Transverse colon (tissue), 4 donors: Measurements from ENCODE around the gene IFNGR2. TPM values are rescaled to one million over a fixed set of nuclear protein-coding genes. Genes with fewer than 3 reads are reported as not detected.

Experiments used
- DNase-seq: peaks from one replicate; pipeline ENCODE4 v3.0.0-alpha.2; 2019
- H3K27ac ChIP-seq, 4 donors: fragments of 200-600 bp; sonication (generic); 2 replicates each; pipeline ENCODE4 v1.5.1; 2016 to 2018; ENCODE audit warnings: inconsistent platforms in 4 of 4
- H3K27me3 ChIP-seq: fragments of 200-600 bp; sonication (generic); 2 replicates; pipeline ENCODE4 v1.5.1; 2017; ENCODE audit warnings: inconsistent platforms
- H3K36me3 ChIP-seq, 4 donors: fragments of 200-600 bp; sonication (generic); 2 replicates each; pipeline ENCODE4 v1.5.1; 2017 to 2019; ENCODE audit warnings: inconsistent platforms in 4 of 4
- H3K4me1 ChIP-seq, 4 donors: fragments of 200-600 bp; sonication (generic); 2 replicates each; pipeline ENCODE4 v1.5.1; 2017 to 2020; ENCODE audit warnings: inconsistent platforms in 4 of 4
- H3K4me3 ChIP-seq, 4 donors: fragments of 200-600 bp; sonication (generic); 1 replicate in 1 of 4; 2 replicates in 3 of 4; pipeline versions ENCODE4 v1.5.1 to v1.6.1; 2017 to 2019; ENCODE audit warnings: inconsistent platforms in 4 of 4
- H3K9me3 ChIP-seq, 2 donors: fragments of 200-600 bp; sonication (generic); 2 replicates each; pipeline ENCODE4 v1.5.1; 2017 to 2019; ENCODE audit warnings: inconsistent platforms in 2 of 2
- CTCF ChIP-seq, 5 experiments: fragments of 200-600 bp in 3 of 5; fragments of 450-650 bp in 2 of 5; sonication (generic) in 3 of 5; IDR thresholded peaks; 1 replicate in 2 of 5; 2 replicates in 3 of 5; pipeline ENCODE4 v1.5.1; 2016 to 2017; ENCODE audit warnings: antibody characterized with exemption in 5 of 5, inconsistent platforms in 3 of 5, mild to moderate bottlenecking in 2 of 5, moderate library complexity in 1 of 5
- EP300 ChIP-seq: sonication (generic); formaldehyde crosslinking; IDR thresholded peaks from one replicate; pipeline ENCODE4 v1.6.1; 2017; ENCODE audit warnings: antibody characterized with exemption, low read depth
- POLR2A ChIP-seq: fragments of 450-650 bp; IDR thresholded peaks from one replicate; pipeline ENCODE4 v1.6.1; 2016; ENCODE audit warnings: antibody characterized with exemption, mild to moderate bottlenecking, moderate library complexity
- POLR2AphosphoS5 ChIP-seq, 3 donors: sonication (generic); formaldehyde crosslinking; IDR thresholded peaks; one replicate each; pipeline ENCODE4 v1.6.1; 2016; ENCODE audit warnings: antibody characterized with exemption in 3 of 3
- WGBS, 2 donors: methylation state at CpG; one replicate each; pipeline ENCODE4 v1.1.5; 2018; ENCODE audit warnings: low coverage in 1 of 2; 5-methylcytosine and 5-hydroxymethylcytosine counted together
- in situ Hi-C, 4 donors: fragments of 200-750 bp; cut with MboI; loops; one replicate each; pipeline versions ENCODE4 v1.15.0 to v1.15.1; 2017; ENCODE audit warnings: low sequenced_read_pairs in 3 of 4, low pct_ligation_motif_present in 1 of 4, low pct_unique_long_range_greater_than_20kb in 1 of 4
- intact Hi-C: fragments of 100-400 bp; cut with DNase I; formaldehyde crosslinking; loops from one replicate; pipeline ENCODE4 v1.15.1; 2023; ENCODE audit warnings: low total_unique reads
- total RNA-seq, 4 donors: library from RNA; depleted of rRNA; stranded (reverse); fragments of >200 nt; gene quantifications; one replicate each; pipeline ENCODE4 v1.1.0, GENCODE V29; 2016

The IFNGR2 gene
- total RNA-seq, 4 donors from 2014 or later = 40.8 to 131 (median 76.6) TPM

- Histone ChIP-seq H3K27ac (peak overlapping the region in 2 of 4 donors; percentile 16 to 25), H3K9me3 (no peaks in the 10 kb centered on the region), H3K4me3 (no peak overlapping the region), H3K36me3 (no peaks in the 10 kb centered on the region), H3K4me1 (no peaks in the 10 kb centered on the region), H3K27me3 (no peaks in the 10 kb centered on the region)
- intact Hi-C loops (no loop called here), in situ Hi-C loops (no loop called here)
- no peak for DNase-seq
- WGBS, 2 donors = 90 to 93% methylated on average over 3 to 6 of the region's 6 CpGs
- TF ChIP-seq POLR2AphosphoS5 (IDR thresholded peaks at IDR 0.05) = no peak
- no peak for TF ChIP-seq EP300
- no peak for TF ChIP-seq POLR2A
- no peak for TF ChIP-seq CTCF (IDR thresholded peaks at IDR 0.05)
These were observed 6.8 kb upstream of the IFNGR2 start for GRCh38 chr21:33396436-33396835.

- WGBS, 2 donors = 61 to 77% methylated on average over 4 to 5 of the region's 5 CpGs
- Histone ChIP-seq H3K4me3 (no peak overlapping the region), H3K4me1 (no peaks in the 10 kb centered on the region), H3K27ac (peak overlapping the region in 3 of 4 donors; percentile 16 to 25 (median 20)), H3K9me3 (no peaks in the 10 kb centered on the region), H3K36me3 (no peaks in the 10 kb centered on the region), H3K27me3 (no peaks in the 10 kb centered on the region)
- intact Hi-C loops (no loop called here), in situ Hi-C loops (no loop called here)
- TF ChIP-seq CTCF (IDR thresholded peaks at IDR 0.05) = no peak
- no peak for TF ChIP-seq POLR2AphosphoS5 (IDR thresholded peaks at IDR 0.05)
- no peak for TF ChIP-seq POLR2A
- no peak for TF ChIP-seq EP300
- DNase-seq = no peak
These were observed 6.3 kb upstream of the IFNGR2 start for GRCh38 chr21:33396951-33397350.

- in situ Hi-C loops = no loop called here
- no peaks in the 10 kb centered on the region for H3K9me3 ChIP-seq
- intact Hi-C loops = no loop called here
- no peaks in the 10 kb centered on the region for H3K27me3 ChIP-seq
- no peaks in the 10 kb centered on the region for H3K36me3 ChIP-seq
- DNase-seq = no peak
- H3K4me3 ChIP-seq = no peak overlapping the region
- peaks cover 0 to 7% (median 2%) of the 10 kb centered on the region in 4 donors for H3K4me1 ChIP-seq
- peak overlapping the region in 1 of 4 donors; percentile 20 for H3K27ac ChIP-seq
- TF ChIP-seq CTCF (IDR thresholded peaks at IDR 0.05) (no peak), POLR2AphosphoS5 (IDR thresholded peaks at IDR 0.05) (no peak), EP300 (no peak), POLR2A (no peak)
- 94% methylated on average over 3 of the region's 3 CpGs; no CpG with 5 or more reads in 1 of the 2 donors for WGBS, 2 donors
These were observed 5.5 kb upstream of the IFNGR2 start for GRCh38 chr21:33397717-33398116.

GRCh38 chr21:33398361-33398760 lies 4.9 kb upstream of the IFNGR2 start:
- Histone ChIP-seq H3K27ac (no peak overlapping the region), H3K27me3 (no peaks in the 10 kb centered on the region), H3K4me3 (no peak overlapping the region), H3K4me1 (peaks cover 0 to 10% (median 3%) of the 10 kb centered on the region in 4 donors), H3K36me3 (no peaks in the 10 kb centered on the region), H3K9me3 (no peaks in the 10 kb centered on the region)
- in situ Hi-C loops = no loop called here
- DNase-seq = no peak
- TF ChIP-seq POLR2A (no peak), EP300 (no peak), POLR2AphosphoS5 (IDR thresholded peaks at IDR 0.05) (no peak), CTCF (IDR thresholded peaks at IDR 0.05) (no peak)
- intact Hi-C loops = no loop called here
- 95 to 100% methylated on average over 1 to 5 of the region's 5 CpGs for WGBS, 2 donors
